ENCODE measurements around the gene CDC42BPA. TPM values are rescaled to one million over a fixed set of nuclear protein-coding genes. Genes with fewer than 3 reads are reported as not detected.
A peak's percentile ranks its signal among the peaks of the same experiment; 100 is the strongest.

CDC42BPA gene
- total and polyA plus RNA-seq, 2 of the 8 experiments (the other 6 are each of a cell fraction or from before 2014, with no cell fraction given), result 7.1 to 28.5 TPM

DNA sequence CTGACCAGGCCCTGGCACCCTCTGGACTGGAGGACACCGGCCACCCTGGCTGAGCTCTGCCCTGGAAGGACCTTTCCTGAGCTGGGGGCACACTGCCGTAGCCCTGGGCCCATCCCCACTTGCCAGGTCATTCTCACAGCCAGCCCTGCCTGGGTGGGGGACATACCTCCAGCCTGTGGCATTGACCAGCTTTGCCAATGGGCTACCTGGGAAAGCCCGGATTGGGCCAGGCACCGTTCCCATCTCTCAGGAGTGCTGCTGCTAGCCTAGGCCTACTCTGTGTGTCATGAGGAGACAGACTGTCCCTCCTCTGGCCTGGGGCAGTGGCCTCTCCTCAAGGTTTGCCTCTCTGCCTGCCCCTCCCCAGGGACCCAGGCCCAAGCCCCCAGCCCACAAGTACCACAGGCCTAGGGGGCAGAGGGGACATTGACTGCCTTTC lies 338.2 kb downstream of the CDC42BPA start:
- no peak for DNase-seq (ENCODE audit: low read depth in 1 of 2, low spot score in 2 of 2)
- no peak overlapping the region; the same call in 1 of the 2 replicates for H3K27ac ChIP-seq (ENCODE audit: low read depth, low read length)
- CTCF ChIA-PET (ENCODE audit: partially characterized antibody), result interaction anchor here (0.8 to 1.7 kb wide), 3 partner anchors 461 to 469 kb away, joined by 3 to 6 read pairs (median 4); no protein-coding TSS in a partner anchor
- TF ChIP-seq CBX8 (IDR thresholded peaks at IDR 0.05; ENCODE audit: borderline replicate concordance, low read depth, low read length) (no peak), RNF2 (IDR thresholded peaks at IDR 0.05; ENCODE audit: borderline replicate concordance, low read depth, low read length, missing control alignments, poor library complexity, severe bottlenecking) (no peak), SIN3A (conservative IDR thresholded peaks at IDR 0.05 in 1 of 2, IDR thresholded peaks at IDR 0.05 in 1 of 2; ENCODE audit: low read depth in 1 of 2, low read length in 2 of 2) (no peak), CHD2 (IDR thresholded peaks at IDR 0.05; ENCODE audit: low read length) (no peak), NANOG (IDR thresholded peaks at IDR 0.05; ENCODE audit: insufficient read depth, low read depth, low read length, poor library complexity, severe bottlenecking) (no peak), CBX5 (IDR thresholded peaks at IDR 0.05; ENCODE audit: low read depth, low read length) (no peak), POU5F1 (IDR thresholded peaks at IDR 0.05; ENCODE audit: low read depth, low read length) (no peak), CTBP2 (IDR thresholded peaks at IDR 0.05; ENCODE audit: borderline replicate concordance, insufficient read depth, insufficient read length, low read length) (no peak), HDAC2 (IDR thresholded peaks at IDR 0.05; ENCODE audit: borderline replicate concordance in 1 of 2, low read depth in 2 of 2, low read length in 2 of 2) (no peak), HDAC6 (IDR thresholded peaks at IDR 0.05; ENCODE audit: low read depth, low read length) (no peak), JUN (IDR thresholded peaks at IDR 0.05; ENCODE audit: low read depth, low read length) (no peak)

More for the DNA sequence above, 338.2 kb downstream of the CDC42BPA start:
- H3K18ac ChIP-seq (ENCODE audit: extremely low read depth, low read length), result no peak overlapping the region
- no peak for FAIRE-seq
- no peak overlapping the region for H3K23ac ChIP-seq (ENCODE audit: insufficient read length)
- H4K91ac ChIP-seq (replicated peaks; ENCODE audit: insufficient read length, low read length), result no peak overlapping the region
- H3K36me3 ChIP-seq (ENCODE audit: control insufficient read depth in 2 of 4, insufficient read depth in 4 of 4, low read length in 3 of 4), result peaks cover 0 to 6% (median 0%) of the 10 kb centered on the region in 4 experiments; a peak in 3 of 8 replicates
- H3K27me3 ChIP-seq (replicated peaks in 1 of 4; ENCODE audit: control insufficient read depth in 3 of 4, extremely low read depth in 1 of 4, insufficient read depth in 3 of 4, low read length in 3 of 4), result no peaks in the 10 kb centered on the region
- H4K20me1 ChIP-seq (replicated peaks in 1 of 2; ENCODE audit: control insufficient read depth in 1 of 2, insufficient read depth in 2 of 2, low read length in 2 of 2), result peaks cover 4% of the 10 kb centered on the region in 2 experiments
- peak overlapping the region; percentile 51 for H4K8ac ChIP-seq (ENCODE audit: extremely low read depth, insufficient read depth, low read length)
- POLR2A ChIA-PET (ENCODE audit: partially characterized antibody), result interaction anchor here (1.3 to 1.4 kb wide), 2 partner anchors 14 to 68 kb away, joined by 3 read pairs; no protein-coding TSS in a partner anchor
- H3K4me1 ChIP-seq (replicated peaks in 1 of 4; ENCODE audit: control insufficient read depth in 3 of 4, insufficient read depth in 4 of 4, low read length in 3 of 4), result peaks cover 0 to under 1% (median 0%) of the 10 kb centered on the region in 4 experiments; a peak in 1 of 7 replicates
- H3K79me1 ChIP-seq (ENCODE audit: low read depth, low read length), result no peaks in the 10 kb centered on the region
- H2BK20ac ChIP-seq (ENCODE audit: low read length), result no peak overlapping the region
- H3K4ac ChIP-seq (replicated peaks; ENCODE audit: insufficient read length, low read depth, low read length), result no peak overlapping the region
- WGBS, 2 experiments (ENCODE audit: extremely low coverage in 1 of 2, insufficient coverage in 1 of 2, insufficient read length in 1 of 2, insufficient replicate concordance in 2 of 2, low coverage in 1 of 2, low lambda C conversion rate in 2 of 2, missing lambda C conversion rate in 1 of 2), result 97% methylated on average over 4 of the region's 4 CpGs; no CpG with 5 or more reads in 1 of the 2 experiments
- no peak overlapping the region for H3K56ac ChIP-seq (replicated peaks; ENCODE audit: insufficient read length, low read depth, low read length)
- no peak overlapping the region for H2BK120ac ChIP-seq (replicated peaks; ENCODE audit: low read depth, low read length)
- peaks cover 11% of the 10 kb centered on the region; the same call in 1 of the 2 replicates for H3K23me2 ChIP-seq (ENCODE audit: low read depth, low read length)
- no peak overlapping the region for H2BK15ac ChIP-seq (ENCODE audit: low read length)
- no peak overlapping the region for H2BK12ac ChIP-seq (ENCODE audit: low read depth, low read length)
- H3K79me2 ChIP-seq (ENCODE audit: control insufficient read depth in 1 of 2, insufficient read depth in 2 of 2, low read length in 2 of 2), result no peaks in the 10 kb centered on the region
- H3K14ac ChIP-seq (ENCODE audit: insufficient read length), result no peak overlapping the region
- H4K5ac ChIP-seq (ENCODE audit: insufficient read length, low read depth, low read length), result no peak overlapping the region
- peak overlapping the region; percentile 35; the same call in 1 of the 2 replicates for H2BK5ac ChIP-seq (ENCODE audit: low read depth, low read length)
- no peak overlapping the region for H3K9ac ChIP-seq (replicated peaks in 1 of 4; ENCODE audit: extremely low read depth in 1 of 4, low read depth in 3 of 4, low read length in 3 of 4)
- no peak overlapping the region for H2AK5ac ChIP-seq (ENCODE audit: low read depth, low read length)
- H3K9me3 ChIP-seq (ENCODE audit: insufficient read depth in 2 of 2, low read depth in 1 of 2, low read length in 1 of 2), result no peaks in the 10 kb centered on the region
- no peak overlapping the region for H2AFZ ChIP-seq (ENCODE audit: low read length)
- H3K4me3 ChIP-seq (ENCODE audit: extremely low read depth in 1 of 4, insufficient read depth in 2 of 4, low read depth in 3 of 4, low read length in 4 of 4), result no peak overlapping the region
- no peak overlapping the region for H3K4me2 ChIP-seq (ENCODE audit: insufficient read depth in 1 of 2, low read depth in 2 of 2, low read length in 2 of 2)

All from H1 (cell line).